ENCODE results near the gene REEP5.

- TF ChIP-seq POLR2A (IDR thresholded peaks at IDR 0.05) (no peak), POLR2AphosphoS5 (IDR thresholded peaks at IDR 0.05) (no peak)
- TF ChIP-seq, protein P1, sequence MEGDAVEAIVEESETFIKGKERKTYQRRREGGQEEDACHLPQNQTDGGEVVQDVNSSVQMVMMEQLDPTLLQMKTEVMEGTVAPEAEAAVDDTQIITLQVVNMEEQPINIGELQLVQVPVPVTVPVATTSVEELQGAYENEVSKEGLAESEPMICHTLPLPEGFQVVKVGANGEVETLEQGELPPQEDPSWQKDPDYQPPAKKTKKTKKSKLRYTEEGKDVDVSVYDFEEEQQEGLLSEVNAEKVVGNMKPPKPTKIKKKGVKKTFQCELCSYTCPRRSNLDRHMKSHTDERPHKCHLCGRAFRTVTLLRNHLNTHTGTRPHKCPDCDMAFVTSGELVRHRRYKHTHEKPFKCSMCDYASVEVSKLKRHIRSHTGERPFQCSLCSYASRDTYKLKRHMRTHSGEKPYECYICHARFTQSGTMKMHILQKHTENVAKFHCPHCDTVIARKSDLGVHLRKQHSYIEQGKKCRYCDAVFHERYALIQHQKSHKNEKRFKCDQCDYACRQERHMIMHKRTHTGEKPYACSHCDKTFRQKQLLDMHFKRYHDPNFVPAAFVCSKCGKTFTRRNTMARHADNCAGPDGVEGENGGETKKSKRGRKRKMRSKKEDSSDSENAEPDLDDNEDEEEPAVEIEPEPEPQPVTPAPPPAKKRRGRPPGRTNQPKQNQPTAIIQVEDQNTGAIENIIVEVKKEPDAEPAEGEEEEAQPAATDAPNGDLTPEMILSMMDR (IDR thresholded peaks at IDR 0.05): no peak
These were observed 45.7 kb downstream of the REEP5 start for GRCh38 chr5:112876362-112876761.
